Smooth muscle cell (in vitro differentiated cells): ENCODE measurements around the gene CC2D1A. TPM values are rescaled to one million over a fixed set of nuclear protein-coding genes. Genes with fewer than 3 reads are reported as not detected.
"Not testable (repeated sequence)": the region's sequence is repeated elsewhere in the genome, so short reads cannot be mapped to it uniquely, and the experiment has no call there.

Experiments
- DNase-seq: peaks from one replicate; lab custom pipeline; 2025; ENCODE audit not compliant: unreplicated experiment; lab: John Stamatoyannopoulos, UW
- H2AFZ ChIP-seq: fragments of 200-600 bp; sonication (generic); 2 replicates; pipeline ENCODE4 v1.6.0; 2016; ENCODE audit warnings: antibody characterized with exemption, low read depth, mild to moderate bottlenecking
- H3F3A ChIP-seq: fragments of 200-600 bp; sonication (generic); 2 replicates; pipeline ENCODE4 v1.6.0; 2017; ENCODE audit warnings: antibody characterized with exemption, low read depth
- H3K27ac ChIP-seq: fragments of 200-600 bp; sonication (generic); 2 replicates; pipeline ENCODE4 v1.5.1; 2016; ENCODE audit warnings: low read depth, mild to moderate bottlenecking
- H3K27me3 ChIP-seq: fragments of 200-600 bp; sonication (generic); 2 replicates; pipeline ENCODE4 v1.6.1; 2016; ENCODE audit warnings: low read depth, mild to moderate bottlenecking
- H3K36me3 ChIP-seq: fragments of 200-600 bp; sonication (generic); 2 replicates; pipeline ENCODE4 v1.5.1; 2016; ENCODE audit warnings: low read depth
- H3K4me1 ChIP-seq: fragments of 200-600 bp; sonication (generic); 2 replicates; pipeline ENCODE4 v1.5.1; 2016; ENCODE audit warnings: low read depth
- H3K4me2 ChIP-seq: fragments of 200-600 bp; sonication (generic); 2 replicates; pipeline ENCODE4 v1.6.0; 2016; ENCODE audit warnings: mild to moderate bottlenecking
- H3K4me3 ChIP-seq: fragments of 200-600 bp; sonication (generic); 2 replicates; pipeline ENCODE4 v1.5.1; 2016; ENCODE audit warnings: mild to moderate bottlenecking
- H3K79me2 ChIP-seq: fragments of 200-600 bp; sonication (generic); 2 replicates; pipeline ENCODE4 v1.6.0; 2016; ENCODE audit warnings: low read depth, mild to moderate bottlenecking
- H3K9ac ChIP-seq: fragments of 200-600 bp; sonication (generic); 2 replicates; pipeline ENCODE4 v1.6.0; 2016; ENCODE audit warnings: low read depth
- H3K9me3 ChIP-seq: fragments of 200-600 bp; sonication (generic); replicated peaks from 2 replicates; pipeline ENCODE4 v1.5.1; 2016; ENCODE audit warnings: low read depth
- H4K20me1 ChIP-seq: fragments of 200-600 bp; sonication (generic); 2 replicates; pipeline ENCODE4 v1.6.0; 2016; ENCODE audit warnings: low read depth
- CTCF ChIP-seq: fragments of 200-600 bp; sonication (generic); IDR thresholded peaks from 2 replicates; pipeline ENCODE4 v1.5.1; 2017; ENCODE audit warnings: borderline replicate concordance, mild to moderate bottlenecking, antibody characterized with exemption; ENCODE audit not compliant: insufficient read depth, poor library complexity, severe bottlenecking
- WGBS: methylation state at CpG from one replicate; pipeline ENCODE4 v1.1.7; 2016; ENCODE audit warnings: low lambda C conversion rate; 5-methylcytosine and 5-hydroxymethylcytosine counted together
- polyA plus RNA-seq: library from polyadenylated mRNA; unstranded; fragments of >200 nt; fragmentation: Nextera tagmentation; extraction: Ambion mirVana; gene quantifications from 2 replicates; pipeline ENCODE4 v1.2.1, GENCODE V29; 2016
- total RNA-seq: library from RNA; depleted of rRNA; stranded (reverse); fragments of >200 nt; gene quantifications from 2 replicates; pipeline ENCODE4 v1.2.3, GENCODE V29; 2014

The CC2D1A gene
- total and polyA plus RNA-seq, 2 experiments from 2014 or later, result 8.0 to 26.3 TPM

DNA sequence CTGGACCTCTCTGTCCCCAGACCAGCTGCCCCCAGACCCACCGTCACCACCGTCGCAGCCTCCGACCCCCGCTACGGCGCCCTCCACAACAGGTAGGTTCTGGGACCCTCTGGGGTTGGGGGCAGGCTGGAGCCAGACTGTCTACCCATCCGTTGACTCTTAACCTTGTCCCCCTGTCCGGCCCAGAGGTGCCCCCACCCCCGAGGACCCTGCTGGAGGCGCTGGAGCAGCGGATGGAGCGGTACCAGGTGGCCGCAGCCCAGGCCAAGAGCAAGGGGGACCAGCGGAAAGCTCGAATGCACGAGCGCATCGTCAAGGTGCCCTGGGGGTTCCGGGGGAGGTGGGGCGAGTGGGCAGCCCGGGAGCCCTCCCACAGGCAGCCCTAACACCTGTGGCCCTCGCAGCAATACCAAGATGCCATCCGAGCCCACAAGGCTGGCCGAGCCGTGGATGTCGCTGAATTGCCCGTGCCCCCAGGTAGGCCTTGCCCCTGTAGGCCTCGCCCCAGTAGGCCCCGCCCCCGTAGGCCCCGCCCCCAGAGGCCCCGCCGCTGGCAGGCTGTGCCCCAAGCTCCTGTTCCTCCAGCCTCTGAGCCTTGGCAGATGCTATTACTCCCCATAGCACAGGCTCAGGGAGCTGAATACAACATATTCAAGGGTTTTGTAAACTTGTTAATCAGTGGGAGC is 12.9 kb downstream of the CC2D1A start:
- no peak for TF ChIP-seq CTCF
- no peak overlapping the region for H3K4me2 ChIP-seq
- DNase-seq, result no peak
- H3F3A ChIP-seq, result no peaks in the 10 kb centered on the region
- H2AFZ ChIP-seq, result no peak overlapping the region
- H3K79me2 ChIP-seq, result no peaks in the 10 kb centered on the region
- WGBS, result 90% methylated on average over 29 of the region's 34 CpGs
- H3K36me3 ChIP-seq, result no peaks in the 10 kb centered on the region
- H3K27ac ChIP-seq, result no peak overlapping the region
- H3K9me3 ChIP-seq, result no peaks in the 10 kb centered on the region
- H3K4me1 ChIP-seq, result no peaks in the 10 kb centered on the region
- H3K27me3 ChIP-seq, result no peaks in the 10 kb centered on the region
- H3K4me3 ChIP-seq, result no peak overlapping the region
- no peak overlapping the region for H3K9ac ChIP-seq
- H4K20me1 ChIP-seq, result no peaks in the 10 kb centered on the region

DNA sequence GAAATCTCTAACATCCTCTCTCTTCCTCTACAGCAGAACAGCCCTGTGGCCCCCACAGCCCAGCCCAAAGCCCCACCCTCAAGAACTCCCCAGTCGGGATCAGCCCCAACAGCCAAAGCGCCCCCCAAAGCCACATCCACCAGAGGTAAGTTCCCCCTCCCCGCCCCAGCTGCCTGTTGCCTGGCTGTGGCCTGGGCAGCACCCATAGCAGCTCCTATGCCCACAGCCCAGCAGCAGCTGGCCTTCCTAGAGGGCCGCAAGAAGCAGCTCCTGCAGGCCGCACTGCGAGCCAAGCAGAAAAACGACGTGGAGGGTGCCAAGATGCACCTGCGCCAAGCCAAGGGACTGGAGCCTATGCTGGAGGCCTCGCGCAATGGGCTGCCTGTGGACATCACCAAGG is 14.5 kb downstream of the CC2D1A start:
- no peak overlapping the region for H3K9ac ChIP-seq
- H3K36me3 ChIP-seq, result no peaks in the 10 kb centered on the region
- TF ChIP-seq CTCF, result no peak
- no peaks in the 10 kb centered on the region for H3K9me3 ChIP-seq
- DNase-seq, result no peak
- WGBS, result 98% methylated on average over 11 of the region's 11 CpGs
- H4K20me1 ChIP-seq, result no peaks in the 10 kb centered on the region
- no peak overlapping the region for H3K4me3 ChIP-seq
- no peaks in the 10 kb centered on the region for H3K27me3 ChIP-seq
- H3K27ac ChIP-seq, result no peak overlapping the region
- no peaks in the 10 kb centered on the region for H3K4me1 ChIP-seq
- H3K79me2 ChIP-seq, result no peaks in the 10 kb centered on the region
- no peak overlapping the region for H2AFZ ChIP-seq
- H3F3A ChIP-seq, result no peaks in the 10 kb centered on the region
- no peak overlapping the region for H3K4me2 ChIP-seq

GRCh38 chr19:13920940-13921747 is 15.1 kb downstream of the CC2D1A start:
- TF ChIP-seq CTCF, result no peak
- Histone ChIP-seq H3K27ac (no peak overlapping the region), H3K4me3 (no peak overlapping the region), H3K9me3 (no peaks in the 10 kb centered on the region), H3K4me2 (no peak overlapping the region), H2AFZ (no peak overlapping the region), H3F3A (no peaks in the 10 kb centered on the region), H3K4me1 (no peaks in the 10 kb centered on the region), H3K9ac (no peak overlapping the region), H3K36me3 (no peaks in the 10 kb centered on the region), H3K79me2 (no peaks in the 10 kb centered on the region), H4K20me1 (no peaks in the 10 kb centered on the region), H3K27me3 (no peaks in the 10 kb centered on the region)
- DNase-seq, result no peak
- 92% methylated on average over 2 of the region's 2 CpGs for WGBS

DNA sequence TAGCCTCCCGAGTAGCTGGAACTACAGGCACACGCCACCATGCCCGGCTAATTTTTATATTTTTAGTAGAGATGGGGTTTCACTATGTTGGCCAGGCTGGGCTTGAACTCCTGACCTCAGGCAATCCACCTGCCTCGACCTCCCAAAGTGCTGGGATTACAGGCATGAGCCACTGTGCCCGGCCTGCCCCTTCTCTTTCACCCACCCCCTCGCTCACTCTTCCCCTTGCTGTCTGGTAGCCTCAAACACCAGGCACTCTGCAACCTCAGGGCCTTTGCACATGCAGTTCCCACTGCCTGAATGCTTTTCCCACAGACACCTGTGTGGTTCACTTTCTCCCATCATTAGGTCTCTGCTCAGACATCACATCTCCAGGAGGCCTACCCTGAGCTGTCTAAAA is 16.1 kb downstream of the CC2D1A start:
- H3K27ac ChIP-seq, DNase-seq, H3K79me2 ChIP-seq, H3K4me3 ChIP-seq, H3K27me3 ChIP-seq, H2AFZ ChIP-seq, H4K20me1 ChIP-seq, H3K36me3 ChIP-seq, H3K9ac ChIP-seq, H3K4me1 ChIP-seq, H3F3A ChIP-seq, H3K9me3 ChIP-seq, H3K4me2 ChIP-seq: not testable (repeated sequence)
- WGBS, result over 99% methylated on average over 6 of the region's 6 CpGs
